Hindlimb muscle (tissue), 1 donor: Measurements from ENCODE around the gene CAMK2B. TPM values are rescaled to one million over a fixed set of nuclear protein-coding genes. Genes with fewer than 3 reads are reported as not detected.

Experiments
- DNase-seq: peaks from one replicate; pipeline ENCODE4 v3.0.0-alpha.2; 2013
- polyA plus RNA-seq: library from polyadenylated mRNA; unstranded; fragments of 120-200 nt; gene quantifications from one replicate; pipeline ENCODE4 v1.2.1, GENCODE V29; 2013; ENCODE audit not compliant: insufficient read length

Gene CAMK2B
- polyA plus RNA-seq, 1 donor = 17.7 TPM

- no peak for DNase-seq
These were observed 16.7 kb downstream of the CAMK2B start for GRCh38 chr7:44308596-44309270.

GRCh38 chr7:44307905-44308595 is 17.3 kb downstream of the CAMK2B start:
- no peak for DNase-seq

GRCh38 chr7:44307301-44307900 is 18.0 kb downstream of the CAMK2B start:
- no peak for DNase-seq

GRCh38 chr7:44306606-44307005 is 18.8 kb downstream of the CAMK2B start:
- no peak for DNase-seq

GRCh38 chr7:44305564-44306507 is 19.6 kb downstream of the CAMK2B start:
- DNase-seq = no peak

GRCh38 chr7:44294325-44295069 is 30.9 kb downstream of the CAMK2B start:
- DNase-seq = no peak

- DNase-seq = no peak
These were observed 31.7 kb downstream of the CAMK2B start for GRCh38 chr7:44293561-44294324.

GRCh38 chr7:44292876-44293560 is 32.4 kb downstream of the CAMK2B start:
- no peak for DNase-seq

- no peak for DNase-seq
These were observed 33.0 kb downstream of the CAMK2B start for GRCh38 chr7:44292420-44292817.

- DNase-seq = no peak
These were observed 33.5 kb downstream of the CAMK2B start for GRCh38 chr7:44291733-44292419.

GRCh38 chr7:44291066-44291732 is 34.2 kb downstream of the CAMK2B start:
- no peak for DNase-seq

- DNase-seq = no peak
These were observed 35.2 kb downstream of the CAMK2B start for GRCh38 chr7:44290252-44290620.

- DNase-seq = no peak
These were observed 35.8 kb downstream of the CAMK2B start for GRCh38 chr7:44289341-44290251.

GRCh38 chr7:44288811-44289340 is 36.5 kb downstream of the CAMK2B start:
- DNase-seq = no peak

- DNase-seq = no peak
These were observed 37.1 kb downstream of the CAMK2B start for GRCh38 chr7:44288381-44288685.

- DNase-seq = no peak
These were observed 37.7 kb downstream of the CAMK2B start for GRCh38 chr7:44287488-44288380.
